K562 (cell line): ENCODE results near the gene HPS1. TPM values are rescaled to one million over a fixed set of nuclear protein-coding genes. Genes with fewer than 3 reads are reported as not detected.

Source experiments
- ARID2 ChIP-seq: fragments of 450-650 bp; IDR thresholded peaks from 2 replicates; pipeline ENCODE4 v1.6.1; 2017; ENCODE audit warnings: antibody characterized with exemption, mild to moderate bottlenecking
- NR2C1 ChIP-seq, 2 experiments: fragments of 450-650 bp; IDR thresholded peaks; 2 replicates each; pipeline ENCODE4 v1.6.1; 2017; ENCODE audit warnings: mild to moderate bottlenecking in 2 of 2, antibody characterized with exemption in 1 of 2, inconsistent platforms in 1 of 2, missing compliant biosample characterization in 1 of 2, missing genetic modification characterization in 1 of 2
- OTX1 ChIP-seq: fragments of 450-650 bp; formaldehyde crosslinking; IDR thresholded peaks from 2 replicates; pipeline ENCODE4 v1.4.0; 2022; ENCODE audit warnings: mild to moderate bottlenecking
- RUNX1 ChIP-seq: sonication (generic); IDR thresholded peaks from 2 replicates; pipeline ENCODE4 v1.6.1; 2016; ENCODE audit warnings: antibody characterized with exemption, low read depth
- SMAD1 ChIP-seq: fragments of 150-350 bp; IDR thresholded peaks from 2 replicates; pipeline ENCODE4 v1.6.1; 2014; ENCODE audit warnings: low read length, low read depth; ENCODE audit not compliant: partially characterized antibody
- SREBF2 ChIP-seq: sonication (generic); formaldehyde crosslinking; IDR thresholded peaks from 2 replicates; pipeline ENCODE4 v1.4.0; 2020; ENCODE audit warnings: mild to moderate bottlenecking, missing genetic modification reagents
- SRSF7 ChIP-seq: fragments of 200-400 bp; formaldehyde crosslinking; optimal IDR thresholded peaks from 2 replicates; pipeline ENCODE3; 2017; ENCODE audit warnings: mild to moderate bottlenecking, low read depth, low read length
- STAT5A ChIP-seq: IDR thresholded peaks from 2 replicates; pipeline ENCODE4 v1.6.1; 2012; ENCODE audit warnings: low read length, inconsistent platforms, borderline replicate concordance
- THRAP3 ChIP-seq: fragments of 450-650 bp; IDR thresholded peaks from 2 replicates; pipeline ENCODE4 v1.6.1; 2016; ENCODE audit warnings: mild to moderate bottlenecking, inconsistent platforms, borderline replicate concordance
- TSHZ1 ChIP-seq: fragments of 250-450 bp; sonication (Bioruptor Pico); IDR thresholded peaks from 2 replicates; pipeline ENCODE4 v1.4.0; 2020; ENCODE audit warnings: mild to moderate bottlenecking, moderate library complexity
- WHSC1 ChIP-seq: IDR thresholded peaks from one replicate; pipeline ENCODE4 v1.6.1; 2012; ENCODE audit warnings: low read length, control low read depth, inconsistent platforms
- XRCC5 ChIP-seq: fragments of 200-400 bp; formaldehyde crosslinking; IDR thresholded peaks from 2 replicates; pipeline ENCODE4 v1.6.1; 2017; ENCODE audit warnings: low read depth, mild to moderate bottlenecking, low read length
- ZC3H8 ChIP-seq: fragments of 450-650 bp; IDR thresholded peaks from 2 replicates; pipeline ENCODE4 v1.6.1; 2017
- ZFX ChIP-seq: sonication (generic); formaldehyde crosslinking; IDR thresholded peaks from 2 replicates; pipeline ENCODE4 v1.8.0; 2022; ENCODE audit warnings: mild to moderate bottlenecking, missing genetic modification reagents, moderate library complexity
- ZHX1 ChIP-seq: fragments of 150-350 bp; conservative IDR thresholded peaks from 2 replicates; pipeline ENCODE4 v1.6.1; 2014; ENCODE audit warnings: low read length
- ZNF184 ChIP-seq: sonication (generic); formaldehyde crosslinking; IDR thresholded peaks from 2 replicates; pipeline ENCODE4 v1.5.0; 2020; ENCODE audit warnings: missing genetic modification reagents
- ZNF311 ChIP-seq: fragments of 250-450 bp; sonication (Bioruptor Pico); IDR thresholded peaks from 2 replicates; pipeline ENCODE4 v1.4.0; 2020; ENCODE audit warnings: mild to moderate bottlenecking, moderate library complexity
- ZNF354B ChIP-seq: fragments of 250-450 bp; sonication (Bioruptor Pico); IDR thresholded peaks from 2 replicates; pipeline ENCODE4 v1.4.0; 2020
- ZNF699 ChIP-seq: fragments of 250-450 bp; sonication (Bioruptor Pico); IDR thresholded peaks from 2 replicates; pipeline ENCODE4 v1.8.0; 2021; ENCODE audit warnings: mild to moderate bottlenecking, moderate library complexity; ENCODE audit not compliant: insufficient replicate concordance
- polyA plus RNA-seq, 8 experiments: library from polyadenylated mRNA; depleted of rRNA in 4 of 8; stranded (reverse) in 5 of 8; unstranded in 3 of 8; fragments of >200 nt; fragmentation: Nextera tagmentation in 2 of 8; fragmentation: Illumina TruSeq in 1 of 8; extraction: Ambion mirVana in 2 of 8; extraction: Trizol in 1 of 8; gene quantifications; 2 replicates each; pipeline versions ENCODE4 v1.2.1 to v1.2.3, GENCODE V29; 2011 to 2014; ENCODE audit warnings: inconsistent platforms in 1 of 8, missing spikeins in 1 of 8
- total RNA-seq, 7 experiments: library from RNA; depleted of rRNA in 6 of 7; stranded (reverse); fragments of >200 nt in 6 of 7; fragmentation: Illumina TruSeq in 2 of 7; extraction: Trizol in 2 of 7; gene quantifications; 2 replicates each; pipeline versions ENCODE4 v1.2.1 to v1.2.3, GENCODE V29; 2011 to 2021; ENCODE audit warnings: low replicate concordance in 1 of 7
- TF ChIP-seq, protein P1 (sequence below): sonication (generic); formaldehyde crosslinking; IDR thresholded peaks from 2 replicates; pipeline ENCODE4 v1.9.0; 2022; ENCODE audit warnings: mild to moderate bottlenecking, missing genetic modification reagents

HPS1 gene
- total and polyA plus RNA-seq, 9 of the 15 experiments (the other 6 are each of a cell fraction or from before 2014, with no cell fraction given): 18.1 to 43.6 (median 26.3) TPM

DNA sequence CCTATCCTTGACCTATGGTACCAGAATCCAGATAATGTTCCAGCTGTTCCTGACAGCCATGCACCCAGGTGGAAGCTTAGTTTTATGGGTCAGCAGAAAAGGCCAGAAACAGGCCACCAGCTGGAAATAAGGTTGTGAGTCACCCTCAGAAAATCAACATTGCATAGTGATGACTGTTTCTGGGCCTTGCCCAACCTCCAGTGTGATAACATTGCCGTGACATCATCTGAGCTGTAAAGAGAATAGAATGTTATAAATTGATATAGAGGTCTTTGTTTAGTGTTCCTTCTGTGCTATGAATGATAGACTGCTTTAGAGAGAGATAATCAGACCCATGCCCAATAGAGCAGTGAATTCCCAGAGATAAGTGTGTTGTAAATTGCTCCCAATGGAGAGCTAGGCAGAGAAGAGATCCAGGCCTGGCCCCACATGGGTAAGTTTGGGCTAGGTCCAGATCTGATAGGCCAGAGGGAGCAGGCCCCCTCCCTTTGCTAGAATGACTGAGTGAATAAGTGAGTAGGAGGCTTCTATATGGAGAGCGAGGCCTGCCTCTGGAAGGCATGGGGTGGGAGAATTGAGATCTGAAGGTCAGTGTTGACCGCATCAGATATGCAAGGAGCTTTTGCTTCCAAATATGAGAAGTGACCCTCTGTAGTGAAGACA is 14.2 kb upstream of the HPS1 start (continued):
- no peak for TF ChIP-seq WHSC1
- no peak for TF ChIP-seq ZNF354B (CRISPR knock-in tag)
- no peak for TF ChIP-seq NR2C1 (IDR thresholded peaks at IDR 0.05)
- TF ChIP-seq NR2C1 (tag; IDR thresholded peaks at IDR 0.05): no peak
- TF ChIP-seq ZHX1: no peak
- TF ChIP-seq SREBF2 (CRISPR knock-in tag): no peak
- 0 out of 2 replicates have a peak, but pooled peaks have one; percentile 29 for TF ChIP-seq RUNX1
- 0 out of 2 replicates have a peak, but pooled peaks have one; percentile 34 for TF ChIP-seq XRCC5
- peak; percentile 79 for TF ChIP-seq STAT5A
- no peak for TF ChIP-seq ZNF184
- no peak for TF ChIP-seq SRSF7
- TF ChIP-seq, protein P1, sequence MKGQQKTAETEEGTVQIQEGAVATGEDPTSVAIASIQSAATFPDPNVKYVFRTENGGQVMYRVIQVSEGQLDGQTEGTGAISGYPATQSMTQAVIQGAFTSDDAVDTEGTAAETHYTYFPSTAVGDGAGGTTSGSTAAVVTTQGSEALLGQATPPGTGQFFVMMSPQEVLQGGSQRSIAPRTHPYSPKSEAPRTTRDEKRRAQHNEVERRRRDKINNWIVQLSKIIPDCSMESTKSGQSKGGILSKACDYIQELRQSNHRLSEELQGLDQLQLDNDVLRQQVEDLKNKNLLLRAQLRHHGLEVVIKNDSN: peak; percentile 33; the same call in 1 of the 2 replicates
- TF ChIP-seq THRAP3: no peak
- no peak for TF ChIP-seq TSHZ1 (CRISPR knock-in tag)
- 0 out of 2 replicates have a peak, but pooled peaks have one; percentile 42 for TF ChIP-seq ZNF311
- TF ChIP-seq SMAD1: peak; percentile 91
- peak; percentile 52; the same call in 1 of the 2 replicates for TF ChIP-seq ZFX
- TF ChIP-seq ZC3H8: no peak
- no peak for TF ChIP-seq ZNF699
- TF ChIP-seq ARID2: no peak
- TF ChIP-seq OTX1 (CRISPR knock-in tag): no peak
